ENCODE measurements around the gene IRF1. TPM values are rescaled to one million over a fixed set of nuclear protein-coding genes. Genes with fewer than 3 reads are reported as not detected.

Gene IRF1
- total RNA-seq, 2 experiments from 2014 or later, result 231 to 239 TPM

DNA sequence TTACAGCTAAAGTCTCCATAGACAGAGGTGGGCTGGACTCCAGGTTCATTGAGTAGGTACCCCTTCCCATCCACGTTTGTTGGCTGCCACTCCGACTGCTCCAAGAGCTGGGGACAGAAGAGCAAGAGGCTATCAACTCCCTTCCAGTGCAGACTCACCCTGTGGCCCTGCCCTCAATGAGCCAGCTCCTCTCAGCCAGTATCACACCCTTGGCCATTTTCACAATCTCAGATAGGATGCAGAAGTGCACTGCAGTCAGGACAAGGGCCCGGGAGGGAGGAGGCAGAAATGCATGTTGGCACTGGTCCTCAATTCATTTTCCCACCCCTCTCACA, 6.2 kb downstream of the IRF1 start:
- no peaks in the 10 kb centered on the region for H3K27me3 Mint-ChIP-seq
- DNase-seq, result peak; percentile 15
- peak overlapping the region; percentile 60 for H3K27ac Mint-ChIP-seq
- no peak overlapping the region for H3K4me3 Mint-ChIP-seq
- no peaks in the 10 kb centered on the region for H3K9me3 Mint-ChIP-seq
- ChIA-PET CTCF (interaction anchor here (0.7 to 2.5 kb wide), 6 partner anchors 10 to 98 kb away, joined by 3 to 7 read pairs (median 4); no protein-coding TSS in a partner anchor), POLR2A (interaction anchor here (1.3 to 33.4 kb wide), 9 partner anchors 4 to 98 kb away, joined by 3 to 1155 read pairs (median 399); partner anchors contain the start of gene IRF1)
- H3K36me3 Mint-ChIP-seq (ENCODE audit: low read depth), result peaks cover 74% of the 10 kb centered on the region
- H3K4me1 Mint-ChIP-seq, result peaks cover 79% of the 10 kb centered on the region

DNA sequence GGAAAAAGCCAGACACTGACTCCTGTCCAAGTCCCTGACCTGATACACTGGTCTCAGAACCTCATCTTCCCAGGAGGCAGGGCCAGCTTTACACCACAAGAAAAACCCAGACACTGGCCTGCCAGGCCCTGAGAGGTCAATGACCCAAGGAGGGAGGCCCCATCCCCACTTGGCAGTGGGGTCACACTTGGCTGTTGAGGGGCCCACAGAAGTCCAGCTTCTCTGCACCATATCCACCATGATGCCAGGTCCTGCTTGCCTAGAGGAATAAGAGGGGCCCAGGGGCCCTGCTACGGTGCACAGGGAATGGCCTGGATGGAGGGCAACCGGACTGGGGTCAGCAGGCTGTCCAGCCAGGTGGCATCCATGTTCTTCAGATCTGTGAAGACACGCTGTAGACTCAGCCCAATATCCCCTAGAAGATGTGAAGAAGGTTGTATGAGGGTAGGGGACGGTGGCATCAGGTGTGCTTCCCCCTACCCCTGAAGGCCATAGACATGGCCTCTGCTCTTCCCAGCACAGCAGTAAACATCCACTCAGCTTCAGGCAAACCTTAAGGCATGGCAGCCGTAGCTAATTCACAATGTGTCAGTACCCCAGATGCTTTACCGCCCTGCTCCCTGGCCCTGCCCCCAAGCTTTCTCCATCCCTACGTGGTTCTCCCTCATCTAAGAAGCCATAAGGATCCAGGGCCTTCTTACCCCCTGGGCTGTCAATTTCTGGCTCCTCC, 6.7 kb downstream of the IRF1 start:
- peaks cover 70% of the 10 kb centered on the region for H3K36me3 Mint-ChIP-seq (ENCODE audit: low read depth)
- peaks cover 84% of the 10 kb centered on the region for H3K4me1 Mint-ChIP-seq
- ChIA-PET CTCF (interaction anchor here (1.0 to 2.5 kb wide), 6 partner anchors 9 to 98 kb away, joined by 3 to 7 read pairs (median 4); no protein-coding TSS in a partner anchor), POLR2A (interaction anchor here (0.5 to 33.4 kb wide), 10 partner anchors 3 to 99 kb away, joined by 3 to 1155 read pairs (median 324); partner anchors contain the start of gene IRF1)
- no peaks in the 10 kb centered on the region for H3K9me3 Mint-ChIP-seq
- H3K27ac Mint-ChIP-seq, result peak overlapping the region; percentile 60
- H3K4me3 Mint-ChIP-seq, result no peak overlapping the region
- DNase-seq, result peak; percentile 16
- H3K27me3 Mint-ChIP-seq, result no peaks in the 10 kb centered on the region

DNA sequence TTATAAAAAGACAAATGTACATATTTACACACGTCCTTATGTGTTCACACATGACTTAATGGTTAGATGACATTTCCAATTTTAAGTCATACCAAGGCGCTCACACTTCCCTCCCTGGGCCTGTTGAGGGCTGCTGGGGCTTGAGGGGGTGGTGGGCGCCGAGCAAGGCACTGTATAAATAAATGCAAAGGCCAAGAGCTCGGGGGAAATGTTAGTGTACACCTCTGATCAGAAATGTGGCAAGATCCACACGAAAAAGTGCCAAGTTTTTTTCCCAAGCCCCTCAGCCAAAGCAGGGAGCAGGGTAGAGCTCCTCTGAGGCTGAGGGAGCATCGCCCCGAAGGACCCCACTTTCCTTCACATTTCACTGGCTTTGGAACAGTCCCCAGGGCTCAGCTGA, 7.5 kb downstream of the IRF1 start:
- Mint-ChIP-seq H3K27me3 (no peaks in the 10 kb centered on the region), H3K4me3 (no peak overlapping the region), H3K9me3 (no peaks in the 10 kb centered on the region), H3K36me3 (ENCODE audit: low read depth) (peaks cover 70% of the 10 kb centered on the region), H3K27ac (peak overlapping the region; percentile 40), H3K4me1 (peaks cover 89% of the 10 kb centered on the region)
- POLR2A ChIA-PET, result interaction anchor here (0.5 to 33.4 kb wide), 9 partner anchors 2 to 99 kb away, joined by 3 to 1155 read pairs (median 399); partner anchors contain the start of gene IRF1
- CTCF ChIA-PET, result interaction anchor here (1.4 to 2.5 kb wide), 3 partner anchors 56 to 97 kb away, joined by 4 to 7 read pairs (median 7); no protein-coding TSS in a partner anchor
- peak; percentile 14 for DNase-seq

DNA sequence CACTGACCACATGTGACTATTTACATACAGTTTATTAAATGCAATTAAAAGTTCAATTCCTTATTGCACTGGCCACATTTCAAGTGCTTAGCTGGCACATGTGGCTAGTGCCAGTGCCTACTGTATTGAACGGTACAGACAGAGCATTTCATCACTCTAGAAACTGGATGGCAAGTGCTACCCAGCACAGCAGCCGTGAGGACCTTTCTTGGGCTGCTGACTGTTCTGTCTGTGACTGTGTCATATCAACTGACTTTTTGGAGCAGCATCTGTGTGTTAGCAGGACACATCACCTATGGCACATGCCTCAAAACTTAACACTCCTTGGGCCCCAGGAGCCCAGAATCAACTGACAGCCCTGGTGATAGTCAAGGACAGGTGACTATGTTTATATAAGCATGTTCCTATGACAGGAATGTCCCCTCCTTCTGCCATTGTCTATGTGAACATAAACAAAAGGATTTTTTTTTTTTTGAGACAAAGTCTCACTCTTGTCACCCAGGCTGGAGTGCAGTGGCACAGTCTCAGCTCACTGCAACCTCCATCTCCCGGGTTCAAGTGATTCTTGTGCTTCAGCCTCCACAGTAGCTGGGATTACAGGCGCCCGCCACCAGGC, 8.9 kb downstream of the IRF1 start:
- POLR2A ChIA-PET, result interaction anchor here (2.3 to 33.4 kb wide), 8 partner anchors 1 to 71 kb away, joined by 12 to 1155 read pairs (median 380); partner anchors contain the start of gene IRF1
- Mint-ChIP-seq H3K27me3 (no peaks in the 10 kb centered on the region), H3K36me3 (ENCODE audit: low read depth) (peaks cover 66% of the 10 kb centered on the region), H3K27ac (peak overlapping the region; percentile 58), H3K4me3 (no peak overlapping the region), H3K9me3 (no peaks in the 10 kb centered on the region), H3K4me1 (peaks cover 90% of the 10 kb centered on the region)
- DNase-seq, result no peak
- CTCF ChIA-PET, result interaction anchor here (0.7 to 4.5 kb wide), 4 partner anchors 8 to 59 kb away, joined by 3 to 41 read pairs (median 16); partner anchors contain the start of gene IRF1

DNA sequence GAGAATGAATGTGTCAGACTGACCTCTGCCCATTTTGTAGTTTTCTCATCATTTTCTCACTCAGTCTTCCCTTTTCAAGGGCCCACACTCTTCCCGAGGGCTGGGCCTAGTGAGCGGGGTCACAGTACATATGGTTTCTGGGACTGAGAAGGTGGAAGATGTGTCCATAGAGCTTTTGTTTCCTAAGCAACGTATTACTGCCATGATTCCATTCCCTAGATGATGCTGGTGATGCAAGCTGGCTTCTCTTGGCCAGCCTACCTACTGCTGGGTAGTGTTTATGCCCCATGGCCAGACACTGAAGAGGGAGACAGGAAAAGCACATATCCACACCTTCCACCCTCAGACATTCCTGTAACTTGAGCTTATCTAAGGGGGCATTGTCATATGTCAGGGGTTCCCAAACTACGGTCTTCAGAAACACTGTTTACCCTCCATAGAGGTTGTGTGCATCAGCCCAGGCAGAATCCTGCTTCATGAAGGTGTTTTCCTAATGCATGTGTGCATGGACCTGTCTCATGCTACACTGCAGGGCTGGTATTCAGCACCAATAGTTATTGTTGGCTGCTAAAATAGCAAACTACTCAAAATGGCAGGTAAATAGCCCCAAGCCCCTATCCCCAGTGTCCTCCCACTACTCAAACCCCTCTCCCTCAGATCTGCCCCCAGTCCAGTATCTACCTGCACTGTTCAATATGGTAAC, 9.5 kb downstream of the IRF1 start:
- Mint-ChIP-seq H3K9me3 (no peaks in the 10 kb centered on the region), H3K4me1 (peaks cover 88% of the 10 kb centered on the region), H3K27ac (peak overlapping the region; percentile 58), H3K27me3 (no peaks in the 10 kb centered on the region), H3K36me3 (ENCODE audit: low read depth) (peaks cover 62% of the 10 kb centered on the region), H3K4me3 (peak overlapping the region; percentile 10)
- no peak for DNase-seq
- CTCF ChIA-PET, result interaction anchor here (0.7 to 4.5 kb wide), 9 partner anchors 9 to 58 kb away, joined by 3 to 41 read pairs (median 9); partner anchors contain the start of gene IRF1
- POLR2A ChIA-PET, result interaction anchor here (1.5 to 33.4 kb wide), 10 partner anchors 0 to 93 kb away, joined by 6 to 1155 read pairs (median 146); partner anchors contain the start of gene IRF1

DNA sequence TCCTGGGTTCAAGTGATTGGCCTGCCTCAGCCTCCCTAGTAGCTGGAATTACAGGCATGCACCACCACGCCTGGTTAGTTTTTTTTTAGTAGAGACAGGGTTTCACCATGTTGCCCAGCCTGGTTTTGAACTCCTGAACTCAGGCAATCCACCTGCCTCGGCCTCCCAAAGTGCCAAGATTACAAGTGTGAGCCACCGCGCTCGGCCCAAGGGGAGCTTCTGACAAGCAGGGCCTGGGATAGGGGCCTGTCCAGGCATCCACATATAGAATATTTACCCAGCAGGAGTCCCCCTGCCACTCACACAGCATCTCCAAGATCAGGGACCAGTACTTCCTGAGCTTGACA, 10.1 kb downstream of the IRF1 start:
- Mint-ChIP-seq H3K4me3 (no peak overlapping the region), H3K9me3 (no peaks in the 10 kb centered on the region), H3K27ac (peak overlapping the region; percentile 58), H3K36me3 (ENCODE audit: low read depth) (peaks cover 62% of the 10 kb centered on the region), H3K4me1 (peaks cover 88% of the 10 kb centered on the region), H3K27me3 (no peaks in the 10 kb centered on the region)
- CTCF ChIA-PET, result interaction anchor here (0.7 to 4.5 kb wide), 11 partner anchors 9 to 93 kb away, joined by 3 to 41 read pairs (median 6); partner anchors contain the start of gene IRF1
- no peak for DNase-seq
- POLR2A ChIA-PET, result interaction anchor here (0.9 to 33.4 kb wide), 11 partner anchors 0 to 93 kb away, joined by 5 to 1155 read pairs (median 94); partner anchors contain the start of gene IRF1

DNA sequence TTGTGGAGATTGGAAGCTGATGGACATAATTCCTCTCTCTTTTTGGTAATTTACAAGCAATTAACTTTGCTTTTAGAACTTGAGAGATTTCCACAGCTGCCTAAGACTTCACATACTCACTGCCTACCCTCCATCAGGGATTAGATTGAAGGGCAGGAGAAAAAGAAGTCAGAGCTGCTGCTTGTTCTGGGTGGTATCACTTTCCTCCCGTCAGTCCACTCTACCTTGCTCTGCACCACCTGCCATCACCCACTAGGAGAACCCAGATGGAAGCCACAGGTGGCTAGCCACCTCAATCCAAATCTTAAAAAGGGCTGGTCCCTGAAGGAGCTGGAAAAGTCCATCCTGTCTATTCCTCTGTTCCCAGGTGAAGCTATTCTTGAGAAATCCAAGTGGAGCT, 10.5 kb downstream of the IRF1 start:
- CTCF ChIA-PET, result interaction anchor here (0.8 to 4.5 kb wide), 14 partner anchors 9 to 300 kb away, joined by 3 to 41 read pairs (median 6); partner anchors contain the start of gene IRF1

DNA sequence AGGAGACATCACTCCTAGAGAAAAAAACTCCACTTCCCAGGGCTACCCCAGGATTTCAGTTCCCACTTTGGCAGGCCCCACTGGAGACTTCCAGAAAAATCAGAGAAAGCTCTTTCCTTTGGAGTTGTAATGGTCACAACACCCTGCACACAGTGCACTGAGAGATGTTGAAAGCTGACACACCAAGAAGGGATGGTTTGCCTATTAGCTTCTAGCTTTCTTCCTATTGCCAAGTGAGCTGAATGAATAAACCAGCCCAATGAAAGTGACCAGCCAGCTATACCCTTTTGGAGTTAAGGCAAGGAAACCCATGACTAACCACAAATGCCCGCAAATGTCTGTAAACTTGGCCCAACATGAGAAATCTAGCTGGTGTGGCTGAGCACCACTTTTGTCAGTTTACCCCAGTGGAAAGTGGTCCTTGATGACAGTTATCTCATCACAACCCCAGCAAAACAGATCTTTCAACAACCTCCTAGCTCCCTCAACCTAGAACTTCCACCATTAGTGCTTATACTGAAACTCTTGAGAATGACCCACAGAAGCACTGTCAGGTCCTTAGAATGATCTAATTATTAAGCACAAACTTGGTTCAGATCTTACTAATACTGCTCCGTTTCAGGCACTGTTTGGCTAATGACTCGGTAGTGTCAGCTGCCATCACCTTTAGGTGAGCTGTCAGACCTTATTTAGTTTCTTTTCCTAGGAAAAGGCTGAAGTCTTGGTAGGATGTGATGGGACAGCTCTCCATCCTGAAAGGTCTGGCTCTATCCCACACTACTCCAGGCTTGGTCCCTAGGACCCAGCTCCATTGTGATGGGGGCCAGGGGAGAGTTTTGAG, 11.2 kb downstream of the IRF1 start:
- ChIA-PET CTCF (interaction anchor here (0.7 to 4.5 kb wide), 21 partner anchors 8 to 299 kb away, joined by 3 to 41 read pairs (median 5); partner anchors contain the start of gene IRF1), POLR2A (interaction anchor here (0.7 to 33.4 kb wide), 18 partner anchors 1 to 110 kb away, joined by 3 to 1155 read pairs (median 9); partner anchors contain the start of genes IRF1 and SLC22A5)
- Mint-ChIP-seq H3K4me3 (no peak overlapping the region), H3K36me3 (ENCODE audit: low read depth) (peaks cover 56% of the 10 kb centered on the region), H3K9me3 (no peaks in the 10 kb centered on the region), H3K27ac (peak overlapping the region; percentile 58), H3K27me3 (no peaks in the 10 kb centered on the region), H3K4me1 (peaks cover 87% of the 10 kb centered on the region)
- no peak for DNase-seq

More for the DNA sequence above, 10.5 kb downstream of the IRF1 start:
- H3K4me1 Mint-ChIP-seq, result peaks cover 87% of the 10 kb centered on the region
- POLR2A ChIA-PET, result interaction anchor here (0.9 to 33.4 kb wide), 15 partner anchors 1 to 111 kb away, joined by 3 to 1155 read pairs (median 12); partner anchors contain the start of genes IRF1 and SLC22A5
- H3K4me3 Mint-ChIP-seq, result no peak overlapping the region
- no peak for DNase-seq
- H3K36me3 Mint-ChIP-seq (ENCODE audit: low read depth), result peaks cover 58% of the 10 kb centered on the region
- H3K27ac Mint-ChIP-seq, result peak overlapping the region; percentile 58
- H3K27me3 Mint-ChIP-seq, result no peaks in the 10 kb centered on the region
- no peaks in the 10 kb centered on the region for H3K9me3 Mint-ChIP-seq

DNA sequence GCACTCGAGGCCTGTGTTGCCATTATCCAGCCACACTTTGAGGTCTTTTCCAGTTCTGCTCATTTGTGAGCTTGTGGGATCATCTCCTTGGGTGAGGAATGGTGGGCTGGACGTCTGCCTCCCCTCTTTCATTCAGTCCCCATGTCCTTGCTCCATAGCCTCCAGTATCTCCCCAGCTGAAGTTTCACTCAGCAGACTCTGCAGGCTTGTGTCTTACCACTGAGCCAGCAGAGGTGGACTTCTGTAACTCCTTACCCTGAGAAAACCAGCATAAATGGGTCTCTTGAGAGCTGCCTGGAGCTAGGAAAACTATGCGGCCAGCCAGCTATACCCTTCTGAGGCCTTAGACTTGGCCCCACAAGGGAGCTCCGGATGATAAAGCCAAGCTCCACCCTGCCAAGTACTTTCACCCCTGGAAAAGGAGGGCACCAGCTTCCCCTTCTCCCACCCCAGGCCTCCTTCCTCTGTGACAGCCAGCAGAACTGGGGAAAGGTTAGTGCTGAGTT, 12.2 kb downstream of the IRF1 start:
- Mint-ChIP-seq H3K36me3 (ENCODE audit: low read depth) (peaks cover 47% of the 10 kb centered on the region), H3K9me3 (no peaks in the 10 kb centered on the region), H3K27ac (peak overlapping the region; percentile 58), H3K27me3 (no peaks in the 10 kb centered on the region), H3K4me3 (no peak overlapping the region), H3K4me1 (peaks cover 86% of the 10 kb centered on the region)
- POLR2A ChIA-PET, result interaction anchor here (0.7 to 33.4 kb wide), 15 partner anchors 2 to 109 kb away, joined by 3 to 1155 read pairs (median 9); partner anchors contain the start of genes IRF1 and SLC22A5
- DNase-seq, result no peak
- CTCF ChIA-PET, result interaction anchor here (0.8 to 4.5 kb wide), 13 partner anchors 9 to 91 kb away, joined by 3 to 41 read pairs (median 6); partner anchors contain the start of gene IRF1

DNA sequence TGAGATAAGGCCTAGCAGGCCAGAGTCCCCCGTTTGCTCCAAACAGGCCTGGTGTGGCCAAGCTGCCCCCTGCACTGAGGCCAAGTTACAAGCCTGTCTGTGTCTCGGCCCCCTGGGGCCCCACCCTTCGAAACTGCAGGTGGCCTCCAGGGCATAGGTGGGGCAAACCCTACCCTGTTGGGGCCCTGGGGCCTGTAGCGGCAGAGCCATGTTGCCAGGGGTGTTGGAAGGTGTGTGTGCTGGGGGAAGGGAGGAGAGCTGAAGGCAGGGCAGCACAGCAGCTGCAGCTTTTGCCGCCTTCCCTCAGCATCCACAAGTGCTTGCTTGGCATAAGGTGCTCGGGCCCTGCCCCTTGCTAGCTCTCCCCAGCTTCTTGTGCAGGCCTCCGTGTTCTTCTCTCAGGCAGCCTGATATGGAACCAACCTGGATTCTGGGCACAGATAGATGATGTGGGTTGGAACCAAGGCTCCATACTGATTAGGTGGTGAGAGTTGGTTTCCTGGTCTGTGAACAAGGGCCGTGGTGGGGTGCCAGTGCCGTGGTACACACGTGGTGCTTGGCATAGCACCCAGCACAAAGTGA, 12.7 kb downstream of the IRF1 start:
- DNase-seq, result no peak
- no peak overlapping the region for H3K4me3 Mint-ChIP-seq
- ChIA-PET CTCF (interaction anchor here (0.8 to 4.5 kb wide), 11 partner anchors 10 to 91 kb away, joined by 4 to 41 read pairs (median 6); partner anchors contain the start of gene IRF1), POLR2A (interaction anchor here (0.9 to 33.4 kb wide), 12 partner anchors 3 to 152 kb away, joined by 3 to 1155 read pairs (median 82); partner anchors contain the start of gene IRF1)
- H3K36me3 Mint-ChIP-seq (ENCODE audit: low read depth), result peaks cover 42% of the 10 kb centered on the region
- H3K9me3 Mint-ChIP-seq, result no peaks in the 10 kb centered on the region
- H3K27ac Mint-ChIP-seq, result peak overlapping the region; percentile 58
- no peaks in the 10 kb centered on the region for H3K27me3 Mint-ChIP-seq
- peaks cover 88% of the 10 kb centered on the region for H3K4me1 Mint-ChIP-seq
